ENCODE measurements around the gene ZNF469. TPM values are rescaled to one million over a fixed set of nuclear protein-coding genes. Genes with fewer than 3 reads are reported as not detected.

Gene ZNF469
- total RNA-seq, 4 donors from 2014 or later = 0.14 to 0.75 (median 0.54) TPM

- Histone ChIP-seq H3K27ac (no peak overlapping the region), H3K27me3 (no peaks in the 10 kb centered on the region), H3K36me3 (no peaks in the 10 kb centered on the region), H3K4me3 (no peak overlapping the region), H3K9me3 (no peaks in the 10 kb centered on the region), H3K4me1 (no peaks in the 10 kb centered on the region)
- in situ Hi-C loops (cut with MboI; ENCODE audit: low pct_ligation_motif_present in 1 of 4, low pct_unique_long_range_greater_than_20kb in 1 of 4, low sequenced_read_pairs in 3 of 4) (no loop called here), intact Hi-C loops (cut with DNase I; ENCODE audit: low total_unique reads) (no loop called here)
- no peak for TF ChIP-seq CTCF (IDR thresholded peaks at IDR 0.05)
- TF ChIP-seq POLR2AphosphoS5 (IDR thresholded peaks at IDR 0.05) = no peak
- TF ChIP-seq EP300 (IDR thresholded peaks at IDR 0.05; ENCODE audit: low read depth) = no peak
- no peak for TF ChIP-seq POLR2A (IDR thresholded peaks at IDR 0.05)
- DNase-seq = no peak
- 81% methylated on average over 25 of the region's 26 CpGs; no CpG with 5 or more reads in 1 of the 2 donors for WGBS, 2 donors (ENCODE audit: low coverage in 1 of 2)
Observed at GRCh38 chr16:88346680-88347505, 35.9 kb upstream of the ZNF469 start.

- no peaks in the 10 kb centered on the region for H3K4me1 ChIP-seq
- no peaks in the 10 kb centered on the region for H3K36me3 ChIP-seq
- no peak overlapping the region for H3K27ac ChIP-seq
- TF ChIP-seq POLR2AphosphoS5 (IDR thresholded peaks at IDR 0.05) (no peak), POLR2A (IDR thresholded peaks at IDR 0.05) (no peak), CTCF (IDR thresholded peaks at IDR 0.05) (no peak), EP300 (IDR thresholded peaks at IDR 0.05; ENCODE audit: low read depth) (no peak)
- no peak for DNase-seq
- no peaks in the 10 kb centered on the region for H3K27me3 ChIP-seq
- H3K4me3 ChIP-seq = no peak overlapping the region
- in situ Hi-C loops (cut with MboI; ENCODE audit: low pct_ligation_motif_present in 1 of 4, low pct_unique_long_range_greater_than_20kb in 1 of 4, low sequenced_read_pairs in 3 of 4) = no loop called here
- intact Hi-C loops (cut with DNase I; ENCODE audit: low total_unique reads) = no loop called here
- WGBS, 2 donors (ENCODE audit: low coverage in 1 of 2) = 77% methylated on average over 21 of the region's 21 CpGs; no CpG with 5 or more reads in 1 of the 2 donors
- H3K9me3 ChIP-seq = no peaks in the 10 kb centered on the region
Observed at GRCh38 chr16:88347656-88348376, 34.9 kb upstream of the ZNF469 start.

- no peak for DNase-seq
- TF ChIP-seq EP300 (IDR thresholded peaks at IDR 0.05; ENCODE audit: low read depth) (no peak), POLR2A (IDR thresholded peaks at IDR 0.05) (no peak), CTCF (IDR thresholded peaks at IDR 0.05) (no peak), POLR2AphosphoS5 (IDR thresholded peaks at IDR 0.05) (no peak)
- no peaks in the 10 kb centered on the region for H3K36me3 ChIP-seq
- H3K4me1 ChIP-seq = no peaks in the 10 kb centered on the region
- no peak overlapping the region for H3K27ac ChIP-seq
- in situ Hi-C loops (cut with MboI; ENCODE audit: low pct_ligation_motif_present in 1 of 4, low pct_unique_long_range_greater_than_20kb in 1 of 4, low sequenced_read_pairs in 3 of 4) = no loop called here
- WGBS, 2 donors (ENCODE audit: low coverage in 1 of 2) = 87% methylated on average over 19 of the region's 25 CpGs; no CpG with 5 or more reads in 1 of the 2 donors
- H3K27me3 ChIP-seq = no peaks in the 10 kb centered on the region
- no peaks in the 10 kb centered on the region for H3K9me3 ChIP-seq
- no peak overlapping the region for H3K4me3 ChIP-seq
- intact Hi-C loops (cut with DNase I; ENCODE audit: low total_unique reads) = no loop called here
Observed at GRCh38 chr16:88348377-88349152, 34.2 kb upstream of the ZNF469 start.

Measured in transverse colon (tissue), 4 donors.